GM12891 (cell line): ENCODE results near the gene PSMD14.

Source experiments
- PAX5 ChIP-seq: IDR thresholded peaks from 2 replicates; pipeline ENCODE4 v1.6.1; 2011; ENCODE audit warnings: low read length, moderate library complexity, mild to moderate bottlenecking; ENCODE audit not compliant: insufficient read depth, severe bottlenecking
- POLR2A ChIP-seq: IDR thresholded peaks from 2 replicates; pipeline ENCODE4 v1.6.1; 2011; ENCODE audit warnings: low read depth, low read length, control low read depth
- POLR2AphosphoS5 ChIP-seq: IDR thresholded peaks from 2 replicates; pipeline ENCODE4 v1.6.1; 2011; ENCODE audit warnings: low read depth, low read length, control low read depth
- POU2F2 ChIP-seq: IDR thresholded peaks from 2 replicates; pipeline ENCODE4 v1.6.1; 2011; ENCODE audit warnings: low read depth, mild to moderate bottlenecking, control low read depth, low read length, moderate library complexity
- SPI1 ChIP-seq: IDR thresholded peaks from 2 replicates; pipeline ENCODE4 v1.6.1; 2011; ENCODE audit warnings: low read depth, low read length, control low read depth
- TAF1 ChIP-seq: IDR thresholded peaks from 2 replicates; pipeline ENCODE4 v1.6.1; 2011; ENCODE audit warnings: low read depth, low read length, control low read depth

GRCh38 chr2:161335626-161336025 lies 27.4 kb downstream of the PSMD14 start:
- TF ChIP-seq POLR2AphosphoS5 (no peak), POLR2A (no peak), TAF1 (no peak), POU2F2 (no peak), PAX5 (no peak), SPI1 (no peak)
